ENCODE results near the gene ACOT4. TPM values are rescaled to one million over a fixed set of nuclear protein-coding genes. Genes with fewer than 3 reads are reported as not detected.

Gene ACOT4
- total and polyA plus RNA-seq, 4 donors: 0.60 to 4.2 (median 2.0) TPM

DNA sequence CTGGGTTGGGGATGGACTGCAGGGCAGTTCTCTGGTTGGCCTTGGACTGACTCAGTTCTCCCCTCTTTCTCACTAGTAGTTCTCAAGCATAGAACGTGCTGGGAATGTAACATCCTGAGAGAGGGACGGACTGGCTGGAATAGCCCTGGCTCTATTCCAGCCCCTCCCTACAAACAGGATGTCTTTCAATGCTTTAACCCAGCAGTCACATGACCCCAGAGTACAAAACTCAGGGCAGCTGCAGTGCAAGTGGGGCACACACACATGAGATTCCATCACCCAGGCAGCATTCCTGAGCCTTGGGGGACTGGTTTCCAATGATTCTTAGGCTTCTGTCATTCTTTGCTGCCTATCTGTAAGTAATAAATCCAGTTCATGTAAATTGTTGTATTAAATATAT lies 19.0 kb downstream of the ACOT4 start:
- H3K9ac ChIP-seq (ENCODE audit: insufficient read depth in 1 of 2, low read length in 2 of 2): no peak overlapping the region
- H3K36me3 ChIP-seq (ENCODE audit: control insufficient read depth in 4 of 4, insufficient read depth in 4 of 4, low read length in 4 of 4): no peaks in the 10 kb centered on the region
- 33 to 57% methylated on average over 2 of the region's 2 CpGs for WGBS, 2 donors
- TF ChIP-seq, protein P1, sequence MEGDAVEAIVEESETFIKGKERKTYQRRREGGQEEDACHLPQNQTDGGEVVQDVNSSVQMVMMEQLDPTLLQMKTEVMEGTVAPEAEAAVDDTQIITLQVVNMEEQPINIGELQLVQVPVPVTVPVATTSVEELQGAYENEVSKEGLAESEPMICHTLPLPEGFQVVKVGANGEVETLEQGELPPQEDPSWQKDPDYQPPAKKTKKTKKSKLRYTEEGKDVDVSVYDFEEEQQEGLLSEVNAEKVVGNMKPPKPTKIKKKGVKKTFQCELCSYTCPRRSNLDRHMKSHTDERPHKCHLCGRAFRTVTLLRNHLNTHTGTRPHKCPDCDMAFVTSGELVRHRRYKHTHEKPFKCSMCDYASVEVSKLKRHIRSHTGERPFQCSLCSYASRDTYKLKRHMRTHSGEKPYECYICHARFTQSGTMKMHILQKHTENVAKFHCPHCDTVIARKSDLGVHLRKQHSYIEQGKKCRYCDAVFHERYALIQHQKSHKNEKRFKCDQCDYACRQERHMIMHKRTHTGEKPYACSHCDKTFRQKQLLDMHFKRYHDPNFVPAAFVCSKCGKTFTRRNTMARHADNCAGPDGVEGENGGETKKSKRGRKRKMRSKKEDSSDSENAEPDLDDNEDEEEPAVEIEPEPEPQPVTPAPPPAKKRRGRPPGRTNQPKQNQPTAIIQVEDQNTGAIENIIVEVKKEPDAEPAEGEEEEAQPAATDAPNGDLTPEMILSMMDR (IDR thresholded peaks at IDR 0.05; ENCODE audit: control extremely low read depth, extremely low read depth): no peak
- DNase-seq (peak in 2 of 3 donors; percentile 22 to 44), ATAC-seq (ENCODE audit: insufficient read depth, low FRiP score) (no peak)
- H3K4me3 ChIP-seq: no peak overlapping the region
- H3K27ac ChIP-seq (ENCODE audit: low read depth in 1 of 2, low read length in 1 of 2): no peak overlapping the region
- no peaks in the 10 kb centered on the region for H3K27me3 ChIP-seq (ENCODE audit: control insufficient read depth in 3 of 3, insufficient read depth in 3 of 3, low read length in 2 of 3)
- no peaks in the 10 kb centered on the region for H3K9me3 ChIP-seq (ENCODE audit: control insufficient read depth in 4 of 4, insufficient read depth in 3 of 4, low read length in 3 of 4)
- H3K4me1 ChIP-seq (ENCODE audit: control insufficient read depth in 5 of 5, insufficient read depth in 5 of 5, low read length in 5 of 5): peaks cover 0 to 2% (median 0%) of the 10 kb centered on the region in 5 donors

DNA sequence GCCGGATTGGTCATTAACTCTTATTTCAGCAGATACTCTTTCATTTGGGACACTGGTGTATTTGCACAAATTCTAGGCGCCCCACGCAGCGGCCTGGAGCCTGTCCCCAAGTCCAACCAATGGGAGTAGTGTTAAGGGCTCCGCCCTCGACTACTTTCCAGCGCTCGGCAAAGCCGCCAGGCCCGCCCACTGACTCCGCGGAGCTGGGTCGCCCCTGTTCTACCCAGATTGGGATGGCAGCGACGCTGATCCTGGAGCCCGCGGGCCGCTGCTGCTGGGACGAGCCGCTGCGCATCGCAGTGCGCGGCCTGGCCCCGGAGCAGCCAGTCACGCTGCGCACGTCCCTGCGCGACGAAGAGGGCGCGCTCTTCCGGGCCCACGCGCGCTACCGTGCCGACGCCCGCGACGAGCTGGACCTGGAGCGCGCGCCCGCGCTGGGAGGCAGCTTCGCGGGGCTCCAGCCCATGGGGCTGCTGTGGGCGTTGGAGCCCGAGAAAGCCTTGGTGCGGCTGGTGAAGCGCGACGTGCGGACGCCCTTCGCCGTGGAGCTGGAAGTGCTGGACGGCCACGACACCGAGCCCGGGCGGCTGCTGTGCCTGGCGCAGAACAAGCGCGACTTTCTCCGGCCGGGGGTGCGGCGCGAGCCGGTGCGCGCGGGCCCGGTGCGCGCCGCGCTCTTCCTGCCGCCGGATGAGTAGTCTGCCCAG lies 20.8 kb downstream of the ACOT4 start, which contains the start of gene ACOT6:
Gene ACOT6 (plus strand): TSS at position 179 of the 707 bp plus-strand sequence. CDS start 55 bp downstream, at position 234.
- no peaks in the 10 kb centered on the region for H3K27me3 ChIP-seq (ENCODE audit: control insufficient read depth in 3 of 3, insufficient read depth in 3 of 3, low read length in 2 of 3)
- TF ChIP-seq, protein P1 (IDR thresholded peaks at IDR 0.05; ENCODE audit: control extremely low read depth, extremely low read depth): no peak
- ATAC-seq (ENCODE audit: insufficient read depth, low FRiP score): peak; percentile 90
- no peaks in the 10 kb centered on the region for H3K9me3 ChIP-seq (ENCODE audit: control insufficient read depth in 4 of 4, insufficient read depth in 3 of 4, low read length in 3 of 4)
- peak within 1 kb of the TSS; percentile 78 for H3K4me3 ChIP-seq
- no peaks in the 10 kb centered on the region for H3K36me3 ChIP-seq (ENCODE audit: control insufficient read depth in 4 of 4, insufficient read depth in 4 of 4, low read length in 4 of 4)
- peaks cover 0 to 2% (median 0%) of the 10 kb centered on the region in 5 donors for H3K4me1 ChIP-seq (ENCODE audit: control insufficient read depth in 5 of 5, insufficient read depth in 5 of 5, low read length in 5 of 5)
- 0 to 1% methylated on average over 84 of the region's 84 CpGs for WGBS, 2 donors
- H3K27ac ChIP-seq (ENCODE audit: low read depth in 1 of 2, low read length in 1 of 2): peak within 1 kb of the TSS; percentile 47 to 91
- DNase-seq: peak; percentile 79 to 86 (median 84)
- peak within 1 kb of the TSS in 1 of 2 donors; percentile 46 for H3K9ac ChIP-seq (ENCODE audit: insufficient read depth in 1 of 2, low read length in 2 of 2)

DNA sequence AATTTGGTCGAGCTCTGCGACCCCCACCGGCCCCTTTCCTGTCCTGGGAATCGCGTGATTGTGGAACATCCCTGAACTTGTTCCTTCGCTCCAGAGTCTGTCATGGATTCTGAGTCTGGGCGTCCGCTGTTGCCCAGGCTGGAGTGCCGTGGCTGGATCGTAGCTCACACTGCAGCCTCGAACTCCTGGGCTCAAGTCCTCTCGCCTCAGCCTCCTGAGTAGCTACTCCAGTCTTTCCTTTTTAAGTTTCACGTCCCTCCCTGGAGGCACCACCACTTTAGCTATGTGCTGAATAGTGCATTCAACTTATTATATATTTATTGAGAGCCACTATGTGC lies 21.3 kb downstream of the ACOT4 start:
- ATAC-seq (ENCODE audit: insufficient read depth, low FRiP score): no peak
- TF ChIP-seq, protein P1 (IDR thresholded peaks at IDR 0.05; ENCODE audit: control extremely low read depth, extremely low read depth): no peak
- no peaks in the 10 kb centered on the region for H3K9me3 ChIP-seq (ENCODE audit: control insufficient read depth in 4 of 4, insufficient read depth in 3 of 4, low read length in 3 of 4)
- H3K27me3 ChIP-seq (ENCODE audit: control insufficient read depth in 3 of 3, insufficient read depth in 3 of 3, low read length in 2 of 3): no peaks in the 10 kb centered on the region
- peaks cover 0 to 2% (median 0%) of the 10 kb centered on the region in 5 donors for H3K4me1 ChIP-seq (ENCODE audit: control insufficient read depth in 5 of 5, insufficient read depth in 5 of 5, low read length in 5 of 5)
- peak overlapping the region; percentile 39 for H3K4me3 ChIP-seq
- peak overlapping the region; percentile 47 to 91 for H3K27ac ChIP-seq (ENCODE audit: low read depth in 1 of 2, low read length in 1 of 2)
- 4 to 7% methylated on average over 13 of the region's 13 CpGs for WGBS, 2 donors
- DNase-seq: no peak
- peak overlapping the region in 1 of 2 donors; percentile 46 for H3K9ac ChIP-seq (ENCODE audit: insufficient read depth in 1 of 2, low read length in 2 of 2)
- no peaks in the 10 kb centered on the region for H3K36me3 ChIP-seq (ENCODE audit: control insufficient read depth in 4 of 4, insufficient read depth in 4 of 4, low read length in 4 of 4)

Data from lung (tissue), 12 donors.